Occipital lobe (tissue), 2 donors: Measurements from ENCODE around the gene PTPRM. TPM values are rescaled to one million over a fixed set of nuclear protein-coding genes. Genes with fewer than 3 reads are reported as not detected.

ENCODE experiments used
- DNase-seq: peaks from one replicate; lab custom pipeline; 2025; lab: John Stamatoyannopoulos, UW
- total RNA-seq: library from RNA; depleted of rRNA; stranded (reverse); fragments of >200 nt; gene quantifications from one replicate; pipeline ENCODE4 v1.2.3, GENCODE V29; 2014

The PTPRM gene
- total RNA-seq, 1 donor from 2014 or later = 45.4 TPM

DNA sequence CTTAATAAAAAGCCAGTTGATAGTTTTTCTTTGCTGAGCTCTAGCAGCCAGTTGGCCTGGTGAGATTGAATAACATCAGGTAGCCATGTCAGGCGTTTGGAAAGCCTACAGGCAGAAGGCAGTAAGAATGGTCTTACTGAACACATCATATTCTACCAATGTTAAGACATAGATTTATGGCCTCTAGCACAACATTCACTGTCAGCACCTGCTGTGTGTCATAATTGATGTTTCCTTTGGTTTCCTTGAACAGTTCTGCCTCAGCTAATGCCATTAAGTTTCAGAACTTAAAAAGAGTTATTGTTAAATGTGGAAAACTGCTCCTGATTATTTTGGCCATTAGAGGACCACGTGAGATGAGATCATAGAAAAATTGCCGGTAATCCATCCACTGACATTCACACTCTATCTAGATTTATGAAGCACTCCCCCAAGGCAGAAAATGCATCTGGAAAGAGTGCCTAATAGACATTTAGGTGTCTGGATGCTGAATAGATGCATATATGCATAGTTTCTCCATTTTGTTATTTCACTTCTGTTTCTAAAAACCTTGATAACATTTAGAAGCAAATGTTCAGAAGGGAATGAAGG, 434.7 kb downstream of the PTPRM start:
- DNase-seq = no peak

DNA sequence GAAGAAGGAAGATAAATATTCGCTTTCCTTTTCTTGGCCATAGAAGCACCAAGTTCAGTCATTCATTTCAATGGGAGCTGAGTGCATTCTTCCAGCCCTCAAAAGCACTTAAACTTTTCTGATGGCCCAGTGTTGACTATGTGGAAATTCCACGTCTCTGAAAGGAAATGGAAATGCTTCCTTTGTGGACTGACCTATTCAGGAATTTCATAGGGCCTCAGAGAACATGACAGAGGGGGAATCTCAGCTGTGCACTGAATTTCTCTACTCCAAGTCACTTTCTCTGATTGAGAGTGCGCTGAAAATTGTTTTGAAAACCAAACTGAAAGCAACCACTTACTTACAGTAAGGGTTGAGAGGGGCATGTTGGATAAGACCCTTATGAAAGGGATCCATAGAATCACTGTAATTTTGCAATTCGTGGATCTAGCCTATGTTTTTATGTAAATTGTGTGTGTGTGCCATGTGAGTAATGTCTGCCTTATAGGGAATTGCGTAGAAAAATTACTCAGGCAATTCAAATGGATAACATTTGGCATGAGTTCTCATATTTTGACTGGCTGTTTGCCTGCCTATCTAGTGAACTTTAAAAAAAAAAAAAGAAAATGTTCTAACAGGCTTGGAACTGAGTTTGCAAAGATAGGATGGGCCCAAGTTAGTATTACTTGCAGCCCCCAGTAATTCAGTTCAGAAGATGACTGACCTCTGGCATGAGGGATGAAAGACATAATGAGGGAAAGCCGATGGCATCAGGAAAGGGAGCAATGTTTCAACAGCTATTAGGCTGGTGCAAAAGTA, 437.0 kb downstream of the PTPRM start:
- DNase-seq = no peak

DNA sequence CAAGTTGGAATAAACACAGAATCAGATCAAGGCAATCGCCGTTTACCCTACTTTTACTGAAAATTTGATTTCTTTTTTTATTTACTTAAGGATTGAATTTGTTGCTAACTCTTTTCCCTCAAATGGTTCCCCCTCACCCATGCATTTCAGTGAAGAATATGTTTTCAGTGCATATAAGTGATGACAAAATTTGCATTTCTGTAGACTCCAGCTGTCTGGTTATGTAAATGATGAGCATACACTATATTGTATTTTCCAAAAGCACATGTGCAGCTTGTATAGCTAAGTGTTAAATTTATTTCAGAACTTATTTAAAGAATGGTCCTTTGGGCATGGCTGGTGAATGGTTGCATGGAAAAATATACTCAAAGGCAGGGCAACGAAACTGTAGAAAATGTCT, 437.7 kb downstream of the PTPRM start:
- DNase-seq = no peak

DNA sequence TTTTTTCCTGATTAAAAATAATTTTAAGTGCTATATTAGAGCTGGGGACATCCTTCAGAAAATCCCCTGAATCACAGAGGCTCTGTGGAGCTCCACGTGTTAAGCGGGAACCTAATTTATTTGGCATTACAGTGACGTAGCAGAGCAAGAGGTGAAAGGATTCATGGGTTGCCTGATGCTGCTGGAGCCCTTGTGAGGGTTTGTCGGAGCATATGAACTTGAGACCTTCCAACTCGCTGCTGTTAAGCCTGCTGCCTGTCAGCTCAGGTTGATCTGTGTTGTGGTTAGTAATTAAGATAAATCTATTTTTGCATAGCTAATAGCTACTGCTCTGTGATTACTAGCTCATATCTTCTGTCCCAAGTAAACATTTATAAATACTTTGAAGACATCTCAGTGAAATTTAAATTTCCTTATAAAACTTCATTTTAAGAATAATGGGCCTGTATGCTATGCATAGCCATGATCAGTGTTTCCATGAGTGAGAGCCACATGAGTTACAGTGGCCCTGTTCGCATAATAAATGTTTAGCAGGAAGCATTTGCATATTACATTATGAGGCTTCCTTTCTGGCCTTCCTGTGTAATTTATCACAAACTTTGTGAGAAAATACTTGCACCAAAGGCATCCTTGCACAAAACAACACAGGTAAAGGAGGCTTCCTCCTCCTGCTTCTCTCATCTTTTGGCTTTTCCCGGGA, 438.9 kb downstream of the PTPRM start:
- DNase-seq = no peak

DNA sequence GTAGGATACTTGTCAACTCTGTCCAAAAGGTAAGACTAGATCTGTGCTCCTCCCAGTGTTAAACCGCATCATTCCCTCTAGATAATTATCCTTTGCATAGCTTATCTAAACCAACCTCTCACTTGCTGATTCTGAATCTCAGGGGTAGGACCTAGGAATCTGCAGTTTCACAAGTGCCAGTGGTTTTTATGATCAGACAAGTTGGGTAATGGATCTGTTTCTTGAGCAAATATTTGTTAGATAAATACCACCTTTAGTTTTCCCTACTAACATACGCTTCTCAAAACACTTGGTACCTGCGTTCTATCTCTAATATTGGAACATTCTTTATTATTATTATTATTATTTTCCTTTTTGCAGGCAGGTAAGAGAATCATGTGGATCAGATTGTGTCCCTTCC, 439.9 kb downstream of the PTPRM start:
- DNase-seq = no peak

DNA sequence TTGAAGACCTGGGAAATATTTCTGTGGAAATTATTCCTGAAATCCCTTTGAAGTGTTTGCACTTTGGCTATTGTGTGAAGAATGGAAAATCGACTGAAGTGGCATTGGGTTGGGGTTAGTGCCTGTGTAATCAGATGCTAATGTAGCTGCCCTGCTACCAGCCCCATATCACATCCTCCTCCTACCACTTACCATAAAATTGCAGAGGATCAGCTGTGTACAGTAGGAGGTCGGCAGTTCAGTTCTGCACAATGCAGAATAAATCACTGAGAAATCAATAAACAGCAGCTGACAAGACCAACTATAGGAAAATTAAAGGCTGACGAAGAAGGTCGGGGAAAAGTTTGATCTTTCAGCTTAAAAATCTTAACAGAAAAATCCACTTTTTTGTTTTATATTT, 440.9 kb downstream of the PTPRM start:
- no peak for DNase-seq

DNA sequence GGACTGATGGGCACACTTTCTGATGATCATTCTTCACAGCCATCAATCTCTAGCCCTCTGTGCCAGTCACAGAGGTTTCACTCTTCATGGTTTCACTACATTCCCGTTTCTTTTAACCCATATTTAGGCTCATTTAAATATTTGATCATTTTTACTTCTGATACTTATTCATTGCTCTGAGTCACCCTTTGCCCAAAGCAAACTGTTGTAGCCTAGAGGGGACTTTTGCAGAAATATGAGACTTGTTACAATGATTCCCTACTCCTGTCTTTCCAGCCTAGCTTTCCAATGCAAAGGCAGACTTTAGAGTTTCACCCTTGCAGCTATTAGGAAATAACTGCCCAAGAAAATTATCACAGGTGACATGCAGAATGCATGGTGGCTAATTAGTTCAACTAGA, 444.2 kb downstream of the PTPRM start:
- DNase-seq = no peak

DNA sequence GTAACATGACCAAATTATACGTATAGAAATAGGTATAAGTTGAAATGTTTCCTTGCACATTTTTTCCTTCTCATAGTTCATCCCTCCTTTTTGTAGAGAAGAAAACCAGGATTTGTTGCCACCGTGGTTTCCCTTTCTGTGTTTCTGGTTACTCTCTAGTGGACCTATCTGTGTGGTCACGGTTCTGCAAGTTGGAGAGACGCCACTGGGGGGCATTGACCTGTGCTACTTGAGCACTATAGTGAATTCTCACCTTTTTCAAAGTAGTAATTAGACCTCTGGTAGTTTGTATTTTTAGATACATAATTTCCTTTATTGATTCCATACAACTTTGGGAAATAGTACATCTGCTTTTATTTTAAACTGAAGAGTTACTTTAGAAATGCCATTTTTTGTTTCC, 444.8 kb downstream of the PTPRM start:
- no peak for DNase-seq

DNA sequence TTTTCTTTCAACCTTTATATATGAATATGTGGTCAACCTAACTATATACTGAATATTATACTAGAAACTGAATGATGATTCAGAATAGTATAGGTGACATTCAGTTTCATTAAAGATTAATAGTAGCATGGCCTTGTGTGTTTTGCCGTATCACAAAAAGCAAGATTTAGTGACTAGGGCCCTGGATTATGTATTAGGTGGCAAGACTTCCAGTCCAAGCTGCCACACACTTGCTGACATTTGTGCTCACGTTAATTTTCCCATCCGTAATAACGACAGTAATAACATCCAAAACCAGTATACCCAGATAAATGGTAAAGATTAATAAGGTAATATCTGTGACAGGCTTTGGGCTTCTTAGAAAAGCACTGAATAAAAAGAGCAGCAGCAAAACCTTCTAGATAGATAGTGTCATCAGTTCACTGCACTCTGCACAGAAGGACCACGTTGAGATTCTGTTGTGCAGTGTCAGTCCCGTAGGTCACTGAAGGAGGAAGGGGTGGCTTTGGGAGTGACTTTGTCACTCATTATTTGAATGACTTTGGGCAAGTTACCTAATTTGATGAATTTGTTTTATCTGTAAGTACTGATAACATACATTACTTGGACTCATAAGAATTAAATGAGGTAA, 451.7 kb downstream of the PTPRM start:
- DNase-seq = no peak

DNA sequence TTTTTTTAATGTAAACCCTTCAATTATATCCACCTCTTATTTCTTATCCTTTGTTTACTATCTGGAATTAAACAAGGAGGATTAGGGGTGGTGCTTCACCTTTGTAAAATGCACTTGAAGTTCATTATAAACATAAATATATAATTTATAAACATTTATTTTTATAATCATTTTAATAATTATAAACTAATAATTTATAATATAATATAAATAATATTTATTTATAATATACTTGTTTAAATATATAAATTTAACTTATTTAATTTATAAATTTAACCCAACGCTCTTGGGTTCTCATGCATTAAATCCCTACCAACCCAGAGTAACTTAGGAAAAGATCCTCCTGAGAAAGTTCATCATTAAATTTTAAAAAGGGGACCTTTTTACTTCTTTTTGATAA, 452.5 kb downstream of the PTPRM start:
- no peak for DNase-seq

DNA sequence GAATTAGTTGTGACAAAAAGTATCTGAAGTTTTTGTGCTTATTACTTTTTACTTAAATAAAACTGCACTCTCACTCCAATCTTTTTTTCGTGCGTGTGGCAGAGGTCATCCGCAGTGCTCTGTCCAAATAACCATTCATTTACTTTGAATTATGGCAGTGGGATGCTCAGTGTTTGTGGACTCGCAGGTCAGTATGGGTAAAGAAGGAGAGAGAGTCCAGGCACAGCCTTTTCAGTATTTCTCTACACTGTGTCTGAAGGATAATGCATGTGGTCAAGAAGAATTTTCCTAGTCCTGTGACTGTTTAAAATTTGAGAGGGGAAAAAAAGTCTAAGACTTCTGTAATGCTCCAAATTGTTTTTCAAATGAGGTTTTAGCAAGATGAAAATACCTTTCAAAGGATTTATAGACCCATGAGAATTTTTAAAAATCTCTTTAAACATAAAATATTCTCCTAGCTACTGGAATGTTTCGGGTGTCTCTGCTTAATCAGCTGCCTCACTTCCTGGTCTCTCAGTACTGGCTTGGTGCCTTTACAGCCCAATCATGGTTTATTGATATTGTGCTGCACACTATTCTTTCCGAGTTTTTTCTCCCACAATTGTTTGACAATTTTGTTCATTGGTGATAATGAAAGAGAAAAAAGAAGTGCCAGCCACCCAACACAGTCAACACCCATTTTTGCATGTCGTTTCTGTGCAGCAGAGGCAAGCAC, 453.2 kb downstream of the PTPRM start:
- no peak for DNase-seq

DNA sequence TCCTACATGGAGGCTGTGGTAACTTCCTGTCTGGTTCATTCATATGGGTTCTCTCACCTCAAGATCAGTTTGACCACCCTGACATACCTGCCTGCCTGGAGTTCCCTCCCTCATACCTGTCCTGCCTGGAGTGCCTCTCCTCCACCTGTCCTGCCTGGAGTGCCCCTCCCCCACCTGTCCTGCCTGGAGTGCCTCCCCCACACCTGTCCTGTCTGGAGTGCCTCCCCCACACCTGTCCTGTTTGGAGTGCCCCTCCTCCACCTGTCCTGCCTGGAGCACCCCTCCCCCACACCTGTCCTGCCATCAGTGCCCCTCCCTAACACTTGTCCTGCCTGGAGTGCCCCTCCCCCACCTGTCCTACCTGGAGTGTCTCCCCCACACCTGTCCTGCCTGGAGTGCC, 461.9 kb downstream of the PTPRM start:
- DNase-seq = no peak

DNA sequence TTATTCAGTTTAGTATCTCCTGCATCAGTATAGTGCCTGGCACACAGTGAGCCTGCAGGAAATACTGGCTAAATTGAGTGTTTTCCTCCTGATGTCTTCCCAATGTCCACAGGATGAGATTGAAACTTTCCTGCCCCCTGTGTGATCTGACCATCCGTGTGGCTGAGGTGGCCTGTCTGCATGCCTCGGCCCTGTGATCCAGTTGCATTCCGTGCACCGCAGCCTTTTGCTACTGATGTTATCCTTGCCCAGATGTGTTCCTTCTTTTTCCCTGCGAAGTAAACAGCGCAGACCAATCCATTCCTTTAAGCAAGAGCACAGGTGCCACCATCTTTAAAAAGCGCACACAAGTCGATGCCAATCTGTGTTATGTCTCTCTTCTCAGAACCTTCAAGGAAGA, 462.6 kb downstream of the PTPRM start:
- no peak for DNase-seq

DNA sequence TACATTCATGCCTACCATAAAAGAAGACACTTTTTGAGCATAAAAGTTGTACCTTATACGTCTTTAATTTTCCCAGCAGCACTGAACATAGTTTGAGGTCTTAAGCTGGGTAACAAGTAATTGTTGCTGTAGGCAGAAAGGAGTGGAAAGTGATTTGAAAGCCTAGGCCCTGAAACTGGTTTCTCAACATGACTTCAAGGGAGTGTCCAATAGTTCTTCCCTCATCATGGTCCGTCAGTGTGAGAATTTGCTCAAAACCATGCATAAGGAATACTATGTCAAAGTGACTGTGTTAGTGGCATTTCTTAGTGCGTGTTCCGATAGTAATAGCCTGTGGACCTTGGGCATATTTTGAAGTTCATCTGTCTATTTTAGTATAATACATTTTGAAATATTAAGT, 463.1 kb downstream of the PTPRM start:
- DNase-seq = no peak

DNA sequence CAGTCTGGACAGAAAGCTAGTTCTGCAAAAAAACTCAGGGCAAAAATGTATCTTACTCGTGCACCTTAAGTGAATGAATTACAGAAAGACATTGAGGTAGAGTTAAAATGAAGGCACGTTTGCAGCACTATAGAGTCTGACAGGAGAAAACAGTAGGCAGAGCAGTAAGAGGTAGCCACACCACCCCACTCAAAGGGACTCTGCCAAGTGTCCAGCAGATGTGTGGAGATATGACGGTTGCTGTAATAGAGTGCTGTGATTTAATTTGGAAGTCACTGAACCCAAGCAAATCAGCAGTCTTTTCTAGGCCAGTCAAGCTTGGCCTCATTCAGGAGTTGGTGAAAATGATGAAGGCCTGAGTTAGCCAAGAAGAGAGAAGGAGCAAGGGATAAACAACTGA, 464.4 kb downstream of the PTPRM start:
- DNase-seq = no peak

DNA sequence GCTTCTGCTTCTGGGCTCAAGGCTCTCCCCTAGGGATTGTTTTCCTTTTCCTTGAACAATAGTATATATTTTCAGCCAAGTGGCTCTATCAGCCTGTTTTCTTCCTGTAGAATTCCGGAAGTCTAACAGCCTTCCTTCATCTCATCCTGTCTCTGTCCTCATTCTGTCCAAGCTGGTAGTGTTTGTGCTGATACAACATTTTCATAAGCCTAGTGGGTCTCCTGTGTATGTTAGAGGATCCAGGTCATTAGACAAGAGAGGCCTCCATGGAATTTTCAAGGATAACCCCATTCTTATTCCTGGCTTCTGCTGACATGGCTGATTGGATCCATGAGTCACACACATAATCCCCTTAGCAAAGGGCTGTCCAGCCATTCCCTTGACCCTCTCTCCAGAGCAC, 467.6 kb downstream of the PTPRM start:
- DNase-seq = no peak

DNA sequence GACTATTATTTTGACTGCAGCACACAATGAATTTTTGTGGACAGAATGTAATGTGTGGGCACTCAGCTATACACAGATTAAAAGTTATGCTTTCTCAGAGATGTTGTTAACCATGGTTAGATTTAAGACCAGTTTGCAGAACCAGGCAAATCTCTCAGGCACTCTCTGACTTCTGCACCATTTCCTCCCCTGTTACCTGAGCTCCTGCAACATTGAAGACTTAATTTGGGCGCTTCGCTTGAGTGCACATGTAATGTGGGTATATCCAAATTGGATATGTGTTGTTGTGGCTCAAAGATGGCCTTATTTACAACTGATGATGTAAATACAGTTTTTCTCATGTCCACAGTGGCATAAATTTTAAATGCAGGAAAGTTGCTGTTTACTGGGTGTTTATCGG, 469.4 kb downstream of the PTPRM start:
- no peak for DNase-seq

DNA sequence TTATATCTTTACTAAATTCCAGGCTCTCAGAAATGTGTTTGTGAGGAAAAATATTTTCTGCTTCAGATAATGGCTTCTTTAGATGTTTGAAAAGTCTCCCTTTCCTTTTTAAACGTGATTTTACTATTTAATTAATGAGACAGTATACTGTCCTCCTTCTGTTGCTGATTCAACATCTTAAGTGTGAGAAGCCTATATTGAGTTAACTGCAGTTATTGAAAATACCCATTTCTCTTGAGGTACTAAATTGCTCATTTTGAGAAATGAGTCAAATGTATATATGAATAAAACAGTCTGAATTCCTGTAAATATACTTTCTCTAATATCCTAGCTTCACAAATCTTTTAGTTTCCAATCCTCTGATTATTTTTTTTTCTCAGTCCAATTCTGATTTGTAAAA, 470.2 kb downstream of the PTPRM start:
- no peak for DNase-seq

DNA sequence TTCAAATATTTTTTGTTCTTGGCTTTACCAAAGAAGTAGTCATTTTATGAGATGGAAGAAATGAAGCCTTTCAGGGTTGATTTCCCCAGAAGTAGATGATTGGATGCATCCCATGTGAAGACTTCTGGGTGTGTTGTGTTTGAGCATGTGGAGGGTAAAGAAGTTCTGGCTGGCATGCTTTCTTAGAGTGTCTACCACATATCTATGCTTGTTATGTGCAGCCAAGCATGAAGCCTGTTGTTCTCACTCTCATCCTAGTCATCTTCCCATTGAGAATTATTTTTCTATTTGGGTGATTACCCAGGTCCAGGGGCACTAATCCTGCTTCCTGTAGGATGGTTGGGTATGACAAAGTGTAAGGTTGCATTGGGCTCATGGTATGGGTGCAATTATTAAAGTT, 472.9 kb downstream of the PTPRM start:
- no peak for DNase-seq

DNA sequence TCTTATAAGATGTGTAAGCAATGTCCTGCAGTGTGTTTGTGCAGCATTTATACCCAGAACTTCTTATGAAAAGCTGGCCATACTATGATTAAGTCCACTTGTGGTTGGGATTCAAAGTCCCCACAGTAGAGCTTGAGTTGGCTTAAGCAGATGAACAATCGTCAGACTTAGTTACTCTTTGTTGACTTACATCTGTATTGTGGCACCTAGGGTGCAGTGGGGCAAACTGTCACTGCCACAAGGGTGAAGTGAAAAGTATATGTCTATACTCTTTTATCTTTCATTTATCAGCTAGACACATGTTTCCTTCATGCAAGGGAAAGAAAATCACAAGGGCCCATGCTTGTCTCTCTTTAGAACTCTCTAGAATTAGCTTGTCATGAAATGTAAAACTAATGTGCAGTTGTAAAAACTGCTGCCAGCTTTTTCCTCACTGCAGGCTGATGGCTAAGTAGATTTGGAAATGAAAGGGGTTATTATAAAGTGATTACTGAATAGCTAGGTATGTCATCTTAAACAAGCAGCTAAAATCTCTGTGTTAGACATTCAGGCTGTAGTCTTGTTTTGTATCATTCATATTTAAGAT, 474.5 kb downstream of the PTPRM start:
- DNase-seq = no peak

DNA sequence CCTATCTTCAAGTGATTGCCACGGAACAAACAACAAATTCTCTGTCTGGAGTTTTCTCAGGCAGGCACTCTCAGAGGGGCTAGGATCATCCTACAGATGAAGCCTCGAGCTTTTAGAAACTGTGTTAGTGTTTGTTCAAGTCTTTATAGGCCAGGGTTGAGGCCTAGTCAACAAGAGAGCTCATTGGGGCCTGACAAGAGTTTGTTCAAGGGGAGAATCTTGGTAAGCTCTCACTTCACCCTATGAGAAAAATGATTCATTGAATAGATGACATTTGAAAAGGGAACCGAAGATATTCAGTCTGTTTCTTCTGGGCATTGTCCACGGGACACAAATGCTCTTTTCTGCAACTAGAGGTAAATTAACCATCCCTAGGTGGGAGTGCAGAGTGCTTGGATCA, 476.9 kb downstream of the PTPRM start:
- DNase-seq = no peak
